ENCODE measurements around the gene NHLRC4. TPM values are rescaled to one million over a fixed set of nuclear protein-coding genes. Genes with fewer than 3 reads are reported as not detected.
A peak's percentile ranks its signal among the peaks of the same experiment; 100 is the strongest.

Gene NHLRC4
- total and polyA plus RNA-seq, 9 of the 15 experiments (the other 6 are each of a cell fraction or from before 2014, with no cell fraction given), result 0.24 to 3.7 (median 1.3) TPM; not detected in 2

- TF ChIP-seq ARID4B (CRISPR knock-in tag; IDR thresholded peaks at IDR 0.05) (peak; percentile 75), ZNF717 (CRISPR knock-in tag; IDR thresholded peaks at IDR 0.05) (no peak), SNRNP70 (optimal IDR thresholded peaks at IDR 0.05; ENCODE audit: low read depth, low read length) (no peak), ZNF449 (CRISPR knock-in tag; IDR thresholded peaks at IDR 0.05) (no peak), NELFE (IDR thresholded peaks at IDR 0.05; ENCODE audit: insufficient read depth, insufficient read length) (no peak), ZNF518B (CRISPR knock-in tag; IDR thresholded peaks at IDR 0.05) (no peak), SMARCA4 (IDR thresholded peaks at IDR 0.05) (0 out of 2 replicates have a peak, but pooled peaks have one; percentile 64), ZNF431 (CRISPR knock-in tag; IDR thresholded peaks at IDR 0.05) (peak; percentile 32; the same call in 1 of the 2 replicates), MAFK (IDR thresholded peaks at IDR 0.05; ENCODE audit: low read length) (no peak), MECOM (CRISPR knock-in tag; IDR thresholded peaks at IDR 0.05) (no peak), FOXA3 (CRISPR knock-in tag; conservative IDR thresholded peaks at IDR 0.05 in 1 of 2, IDR thresholded peaks at IDR 0.05 in 1 of 2) (peak in 1 of 2 experiments; percentile 63; a peak in 1 of 4 replicates)
- TF ChIP-seq, protein P1, sequence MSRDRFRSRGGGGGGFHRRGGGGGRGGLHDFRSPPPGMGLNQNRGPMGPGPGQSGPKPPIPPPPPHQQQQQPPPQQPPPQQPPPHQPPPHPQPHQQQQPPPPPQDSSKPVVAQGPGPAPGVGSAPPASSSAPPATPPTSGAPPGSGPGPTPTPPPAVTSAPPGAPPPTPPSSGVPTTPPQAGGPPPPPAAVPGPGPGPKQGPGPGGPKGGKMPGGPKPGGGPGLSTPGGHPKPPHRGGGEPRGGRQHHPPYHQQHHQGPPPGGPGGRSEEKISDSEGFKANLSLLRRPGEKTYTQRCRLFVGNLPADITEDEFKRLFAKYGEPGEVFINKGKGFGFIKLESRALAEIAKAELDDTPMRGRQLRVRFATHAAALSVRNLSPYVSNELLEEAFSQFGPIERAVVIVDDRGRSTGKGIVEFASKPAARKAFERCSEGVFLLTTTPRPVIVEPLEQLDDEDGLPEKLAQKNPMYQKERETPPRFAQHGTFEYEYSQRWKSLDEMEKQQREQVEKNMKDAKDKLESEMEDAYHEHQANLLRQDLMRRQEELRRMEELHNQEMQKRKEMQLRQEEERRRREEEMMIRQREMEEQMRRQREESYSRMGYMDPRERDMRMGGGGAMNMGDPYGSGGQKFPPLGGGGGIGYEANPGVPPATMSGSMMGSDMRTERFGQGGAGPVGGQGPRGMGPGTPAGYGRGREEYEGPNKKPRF (IDR thresholded peaks at IDR 0.05; ENCODE audit: low read depth, low read length), result no peak
These were observed 38.4 kb upstream of the NHLRC4 start (continued) for GRCh38 chr16:528111-529011.
